Kasumi-1 (cell line): ENCODE results near the gene ARHGEF5.
"Not testable (repeated sequence)": the region's sequence is repeated elsewhere in the genome, so short reads cannot be mapped to it uniquely, and the experiment has no call there.

Source experiments
- DNase-seq, 2 experiments: peaks; one replicate each; lab custom pipeline; 2025; lab: John Stamatoyannopoulos, UW

ARHGEF5 gene

DNA sequence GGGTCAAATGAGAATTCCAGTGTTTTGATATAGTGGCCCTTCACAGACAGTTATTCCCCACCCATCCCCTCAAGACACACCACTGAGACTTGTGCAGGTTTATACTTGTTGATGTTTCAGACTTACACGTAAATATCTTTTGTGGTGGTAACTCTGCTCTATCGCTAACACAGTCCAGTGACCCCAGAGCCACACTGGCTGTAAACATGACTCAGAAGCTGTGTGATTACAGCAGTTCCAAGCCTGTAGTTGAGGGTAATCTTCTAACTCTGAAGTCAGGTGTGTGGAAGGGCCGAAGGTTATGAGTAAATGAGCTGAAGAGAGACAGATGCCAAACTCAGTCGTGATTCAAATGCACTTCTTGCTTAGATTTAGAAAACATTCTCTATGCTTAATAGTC lies 28.9 kb downstream of the ARHGEF5 start:
- no peak for DNase-seq

DNA sequence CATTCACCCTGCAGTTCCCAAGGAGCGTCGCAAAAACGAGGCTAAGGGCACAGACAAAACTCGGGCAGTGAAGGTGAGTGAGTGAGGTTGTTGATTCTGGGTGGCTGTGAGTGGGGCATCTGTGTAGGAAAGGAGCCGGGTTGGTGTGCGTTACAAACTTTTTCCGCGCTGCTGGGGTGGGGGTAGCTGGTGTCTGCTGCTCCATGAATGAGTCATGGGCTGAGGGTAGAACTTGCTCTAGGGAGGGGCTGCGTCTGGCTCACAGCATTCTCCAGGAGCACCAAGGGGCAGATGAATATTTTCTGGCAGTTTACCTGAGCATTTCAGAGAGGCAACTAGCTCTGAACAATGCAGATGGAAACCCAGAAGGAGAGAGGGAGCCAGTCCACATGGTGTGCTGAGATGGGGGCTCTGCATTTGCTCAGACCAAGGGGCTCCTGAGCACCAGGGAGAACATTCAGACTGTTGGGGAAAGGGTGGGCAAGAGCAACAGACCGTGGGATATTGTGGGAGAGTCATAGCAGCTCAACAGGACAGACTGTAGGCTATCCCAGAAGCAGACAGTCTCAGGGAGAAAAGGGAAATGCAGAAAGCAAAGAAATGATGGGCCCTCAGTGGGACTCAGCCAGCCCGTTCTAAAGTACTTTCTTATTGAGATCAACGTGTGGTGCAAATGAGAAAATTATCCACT lies 29.5 kb downstream of the ARHGEF5 start:
- no peak for DNase-seq

DNA sequence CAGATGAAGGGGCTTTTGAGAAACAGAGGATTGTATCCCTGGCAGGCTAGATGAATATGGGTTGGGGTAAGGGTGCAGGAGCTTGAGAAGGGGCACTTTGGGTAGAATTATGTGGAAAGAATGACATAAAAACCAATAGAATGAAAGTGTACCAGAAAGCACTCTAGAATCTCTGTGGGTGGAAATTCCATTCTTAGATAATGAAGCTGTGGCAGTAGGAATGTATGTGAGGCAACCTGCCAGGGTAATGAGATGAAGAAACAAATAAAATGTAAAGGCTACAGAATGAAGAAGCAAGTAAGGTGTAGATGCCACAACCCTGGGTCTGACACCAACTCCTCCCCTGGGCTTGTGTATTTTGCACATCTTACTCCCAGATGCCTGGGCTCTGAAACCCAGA lies 31.5 kb downstream of the ARHGEF5 start:
- DNase-seq: no peak

DNA sequence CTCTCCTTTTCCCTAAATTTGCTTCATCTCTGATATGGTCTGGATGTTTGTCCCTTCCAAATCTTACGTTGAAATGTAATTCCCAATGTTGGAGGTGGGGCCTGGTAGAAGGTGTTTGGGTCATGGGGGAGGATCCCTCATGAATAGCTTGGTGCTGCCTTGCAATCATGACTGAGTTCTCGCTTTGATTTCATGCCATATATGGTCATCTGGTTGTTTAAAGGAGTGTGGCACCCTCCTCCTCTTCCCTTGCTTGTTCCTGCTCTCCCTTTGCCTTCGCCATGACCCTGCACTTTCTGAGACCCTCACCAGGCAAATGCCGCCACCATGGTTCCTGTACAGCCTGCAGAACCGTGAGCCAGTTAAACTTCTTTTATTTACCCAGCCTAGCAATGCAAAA lies 33.7 kb downstream of the ARHGEF5 start:
- no peak for DNase-seq

DNA sequence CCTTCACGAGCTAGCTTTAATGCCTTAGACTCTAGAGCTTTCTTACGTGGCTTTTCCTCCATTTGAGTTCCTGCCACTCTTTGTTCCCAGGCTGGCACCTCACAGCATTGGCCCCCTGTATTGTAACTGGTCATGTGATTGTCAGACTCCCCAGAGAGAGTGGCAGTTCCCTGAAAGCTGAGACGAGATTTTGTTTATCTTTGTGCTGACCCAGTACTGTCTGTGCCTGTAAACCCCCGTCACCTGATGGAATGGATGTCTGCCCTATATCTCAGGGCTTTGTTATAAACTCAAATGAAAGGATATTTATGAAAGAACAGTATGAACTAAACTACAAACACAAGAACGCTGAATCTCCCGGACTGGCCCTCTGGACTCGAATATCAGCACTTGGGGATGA lies 35.3 kb downstream of the ARHGEF5 start:
- no peak for DNase-seq

DNA sequence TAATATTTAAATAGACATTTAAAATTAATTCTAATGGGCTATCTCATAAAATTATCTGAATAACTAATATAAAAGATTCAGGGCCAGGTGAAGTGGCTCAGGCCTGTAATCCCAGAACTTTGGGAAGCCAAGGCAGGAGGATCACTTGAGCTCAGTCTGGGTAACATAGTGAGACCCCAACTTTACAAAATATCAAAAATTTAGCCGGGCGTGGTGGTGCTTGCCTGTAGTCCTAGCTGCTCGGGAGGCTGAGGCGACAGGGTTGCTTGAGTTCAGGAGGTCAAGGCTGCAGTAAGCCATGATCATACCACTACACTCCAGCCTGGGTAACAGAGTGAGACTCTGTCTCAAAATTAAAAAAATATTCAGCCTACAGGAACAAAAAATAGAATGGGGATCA lies 35.8 kb downstream of the ARHGEF5 start:
- DNase-seq: no peak

DNA sequence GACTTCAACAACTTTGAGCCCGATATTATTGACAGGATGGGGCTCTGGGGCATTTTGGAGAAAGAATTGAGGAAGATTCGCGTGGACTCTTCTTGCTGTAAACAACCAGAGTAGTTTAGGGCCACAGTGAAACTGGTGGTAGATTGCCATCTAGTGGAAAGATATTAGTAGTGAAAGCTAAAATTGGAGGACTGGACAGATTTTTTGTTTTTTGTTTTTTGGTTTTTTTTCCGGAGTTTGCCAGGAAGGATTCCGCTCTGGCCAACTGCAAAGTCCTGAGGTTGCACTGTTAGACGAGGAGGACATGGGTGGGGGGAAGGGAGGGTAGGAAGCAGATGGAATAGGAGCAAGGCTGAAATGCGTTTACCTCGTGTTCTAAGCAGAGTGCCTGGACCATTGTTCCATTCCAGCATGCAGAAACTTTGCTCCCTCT lies 36.6 kb downstream of the ARHGEF5 start:
- DNase-seq: peak; percentile 68 to 80

DNA sequence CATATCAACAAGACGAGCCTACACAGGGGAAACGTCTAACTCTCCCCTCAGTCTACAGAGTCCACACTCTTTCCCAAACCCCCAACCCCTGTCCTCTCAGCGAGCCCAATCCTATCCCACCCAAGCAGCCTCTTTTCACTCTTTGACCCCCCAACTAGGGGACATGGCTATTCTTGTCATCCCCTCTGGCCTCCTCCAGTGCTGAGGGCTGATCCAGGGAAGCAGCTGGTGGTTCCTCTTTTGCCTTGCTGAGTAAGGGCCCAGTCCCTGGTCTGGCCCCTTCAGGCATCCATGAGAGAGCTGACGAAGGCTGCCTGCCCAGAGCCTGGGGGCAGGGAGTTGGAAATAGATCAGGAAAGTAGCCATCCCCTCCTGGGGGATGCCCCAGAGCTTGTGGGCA lies 41.9 kb downstream of the ARHGEF5 start:
- peak; percentile 4 to 16 for DNase-seq

DNA sequence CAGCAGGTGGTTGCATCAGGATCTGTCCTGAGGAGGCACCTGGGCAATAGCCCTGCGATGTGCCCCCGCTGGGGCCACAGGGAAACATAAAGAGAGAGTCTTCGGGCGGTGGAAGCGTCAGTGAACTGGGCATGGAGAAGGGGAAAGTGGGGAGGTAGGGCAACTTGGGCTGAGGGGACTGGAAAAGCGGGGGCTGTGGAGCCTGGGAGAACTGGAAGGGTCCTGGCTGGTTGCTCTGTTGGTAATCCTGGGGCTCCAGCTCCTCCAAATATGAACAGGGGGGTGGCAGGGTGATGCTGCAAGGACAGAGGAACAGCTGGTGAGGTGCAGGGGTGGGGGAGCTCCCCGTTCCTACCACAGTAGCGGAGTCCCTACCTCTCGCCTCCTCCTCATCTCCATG lies 43.1 kb downstream of the ARHGEF5 start:
- no peak for DNase-seq

DNA sequence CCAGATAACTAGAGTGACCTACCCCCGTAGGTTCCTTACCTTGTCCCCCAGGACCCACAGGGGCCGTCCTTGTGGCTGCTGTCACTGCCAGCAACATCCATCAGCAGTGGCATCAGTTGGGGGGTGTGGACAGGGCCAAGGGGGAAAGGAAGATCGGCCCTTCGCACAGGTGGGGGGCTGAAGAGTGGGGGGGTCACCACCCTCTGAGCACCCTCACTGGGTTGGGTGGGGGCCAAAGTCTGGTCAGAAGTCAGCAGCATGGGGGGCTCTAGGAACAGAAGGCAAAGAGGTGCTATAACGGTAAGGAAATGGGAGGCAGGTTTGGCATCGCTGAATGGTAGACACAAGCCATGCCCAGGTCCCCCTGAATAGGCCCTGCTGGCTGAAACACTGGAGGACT lies 43.7 kb downstream of the ARHGEF5 start:
- DNase-seq: no peak

DNA sequence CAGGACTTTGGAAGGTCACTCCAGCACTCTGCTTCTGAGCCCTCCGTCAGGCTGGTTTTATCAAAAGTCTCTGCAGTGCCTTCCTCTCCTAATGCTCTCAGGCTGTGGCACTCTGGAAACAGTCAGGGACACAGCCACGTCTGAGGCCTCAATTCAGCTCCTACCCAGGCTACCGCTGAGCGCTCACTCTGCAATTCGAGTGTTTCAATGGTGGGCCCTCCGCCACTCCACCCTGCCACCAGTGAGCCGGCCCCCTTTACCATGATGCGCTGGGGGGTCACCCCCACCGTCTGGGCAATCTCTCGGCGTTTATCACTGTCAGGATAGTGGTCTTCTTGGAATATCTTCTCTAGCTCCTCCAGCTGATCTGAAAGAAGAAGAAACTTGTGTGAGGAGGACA lies 44.7 kb downstream of the ARHGEF5 start:
- DNase-seq: no peak

DNA sequence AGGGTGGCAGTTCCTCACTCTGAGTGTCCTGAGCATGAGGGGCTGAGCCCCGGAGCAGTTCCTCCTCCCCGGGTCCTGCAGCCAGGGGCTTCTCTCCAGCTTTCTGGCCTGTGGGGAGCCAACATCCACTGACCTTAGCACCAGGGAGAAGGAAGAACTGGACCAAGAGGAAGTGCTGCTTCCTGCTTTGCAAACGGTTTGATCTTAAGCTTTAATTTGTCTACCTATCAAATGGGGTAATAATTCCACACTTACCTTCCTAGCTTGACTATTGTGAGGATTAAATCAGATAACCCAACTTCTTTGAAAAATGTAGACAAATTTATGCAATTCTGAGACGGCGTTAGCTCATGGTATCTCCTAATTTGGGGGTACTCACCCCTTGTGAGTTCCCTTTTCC lies 46.3 kb downstream of the ARHGEF5 start:
- no peak for DNase-seq

DNA sequence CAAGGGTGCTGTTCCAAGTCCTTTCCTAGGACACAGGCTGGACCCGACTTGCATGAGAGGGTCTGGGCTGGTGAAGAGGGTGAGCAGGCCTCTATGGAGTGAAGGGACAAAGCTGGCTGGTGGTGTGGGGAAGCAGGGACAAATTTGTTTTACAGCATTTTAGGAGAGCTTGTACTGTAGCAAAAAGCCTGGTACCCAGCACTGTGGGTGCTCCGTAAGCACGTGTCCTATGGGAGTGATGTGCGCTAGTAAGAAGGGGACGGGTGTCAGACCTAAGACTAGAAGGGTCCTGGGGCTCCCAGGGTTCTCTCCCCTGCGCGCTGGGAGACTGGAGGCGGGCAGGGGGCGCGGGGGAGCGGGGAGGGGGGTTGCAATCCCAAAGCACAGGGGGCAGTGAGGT lies 47.9 kb downstream of the ARHGEF5 start:
- no peak for DNase-seq

DNA sequence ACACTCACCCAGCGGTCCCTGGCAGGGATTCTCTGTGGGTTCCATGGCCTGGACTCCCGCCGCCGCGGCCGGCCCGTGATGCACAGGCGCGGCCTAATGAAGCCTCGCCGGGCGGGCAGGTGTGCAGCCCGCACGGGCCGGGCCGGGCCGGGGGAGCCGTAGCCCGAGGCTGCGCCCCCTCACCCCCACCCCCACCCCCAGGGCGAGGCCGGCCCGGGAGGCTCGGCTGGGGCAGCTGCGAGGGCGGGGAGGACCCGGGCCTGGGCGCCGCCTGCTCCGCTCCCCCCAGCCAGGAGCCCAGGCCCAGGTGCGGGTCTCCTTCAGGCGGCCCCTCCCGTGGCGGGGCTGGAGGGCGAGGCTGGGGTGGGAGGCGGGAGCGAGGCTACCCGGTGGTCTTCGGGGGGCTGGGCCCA lies 48.5 kb downstream of the ARHGEF5 start, which contains the start of gene NOBOX:
NOBOX (minus strand) TSS at position 45 of the 413 bp plus-strand sequence.
- no peak for DNase-seq

DNA sequence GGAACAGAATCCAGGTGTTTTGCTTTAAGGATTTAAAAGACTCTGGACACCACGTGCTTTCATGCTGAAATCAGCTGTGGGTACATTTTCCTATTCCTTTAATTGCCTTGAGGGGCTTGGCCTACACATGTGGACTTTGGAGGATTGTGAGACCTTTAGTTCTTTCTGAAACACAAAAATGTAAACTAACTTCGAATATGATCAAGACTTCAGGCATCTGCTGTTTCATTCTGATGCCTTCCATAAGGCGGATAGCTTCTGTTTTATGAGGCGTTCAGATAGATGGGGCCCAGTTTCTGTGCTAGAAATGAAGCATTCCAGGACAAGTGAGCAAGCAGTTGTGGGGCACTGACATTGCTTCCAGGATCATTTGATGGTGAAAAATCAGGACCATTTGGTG lies 49.7 kb downstream of the ARHGEF5 start:
- no peak for DNase-seq

DNA sequence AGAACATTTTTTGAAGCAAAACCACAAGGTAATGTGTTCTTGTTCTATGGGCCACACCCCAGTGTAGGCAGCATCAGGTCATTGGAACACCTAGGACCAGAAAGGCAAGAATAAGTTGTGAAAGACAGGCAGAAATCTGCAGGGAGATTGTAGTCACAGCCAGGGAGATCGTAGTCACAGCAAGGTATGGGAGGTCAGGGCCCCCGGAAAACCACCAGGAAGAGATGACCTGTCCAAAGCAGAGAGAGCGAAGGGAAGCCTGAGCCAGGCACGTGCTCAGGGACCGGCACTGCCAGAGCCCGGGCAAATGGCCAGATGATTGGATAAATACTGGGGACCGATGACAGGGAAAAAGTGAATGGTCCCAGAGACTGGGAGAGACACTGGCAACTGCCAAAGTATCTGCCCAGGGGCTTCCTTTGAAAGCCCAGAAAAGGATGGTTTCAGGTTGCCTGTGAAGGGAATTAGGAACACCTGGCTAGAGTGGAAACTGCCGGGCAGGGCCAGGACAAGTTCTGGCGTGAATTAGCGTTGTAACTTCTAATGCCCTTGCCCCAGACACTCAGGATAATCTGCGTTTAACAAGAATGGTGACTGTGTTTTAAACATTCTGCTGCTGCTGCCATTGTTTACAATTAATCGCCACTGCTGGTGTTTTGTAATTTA lies 52.2 kb downstream of the ARHGEF5 start:
- DNase-seq: no peak

DNA sequence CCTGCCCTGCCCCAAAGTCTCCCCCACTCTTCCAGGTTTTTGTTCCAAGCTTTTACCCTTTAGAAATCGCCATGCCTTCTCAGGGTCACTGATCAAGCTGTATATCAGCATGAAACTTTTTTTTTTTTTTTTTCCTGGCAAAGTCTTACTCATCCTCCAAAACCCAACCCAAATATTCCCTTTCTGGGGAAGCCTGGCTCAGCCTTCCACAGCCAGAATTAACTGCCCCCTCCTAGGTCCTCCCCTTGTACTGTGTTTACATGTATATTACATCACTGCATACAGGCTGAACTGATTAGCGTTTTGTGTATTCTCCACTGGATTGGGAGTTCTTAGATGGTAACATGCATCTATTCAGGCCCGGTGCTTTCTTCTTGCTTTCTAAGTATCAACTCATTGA lies 52.9 kb downstream of the ARHGEF5 start:
- no peak for DNase-seq

DNA sequence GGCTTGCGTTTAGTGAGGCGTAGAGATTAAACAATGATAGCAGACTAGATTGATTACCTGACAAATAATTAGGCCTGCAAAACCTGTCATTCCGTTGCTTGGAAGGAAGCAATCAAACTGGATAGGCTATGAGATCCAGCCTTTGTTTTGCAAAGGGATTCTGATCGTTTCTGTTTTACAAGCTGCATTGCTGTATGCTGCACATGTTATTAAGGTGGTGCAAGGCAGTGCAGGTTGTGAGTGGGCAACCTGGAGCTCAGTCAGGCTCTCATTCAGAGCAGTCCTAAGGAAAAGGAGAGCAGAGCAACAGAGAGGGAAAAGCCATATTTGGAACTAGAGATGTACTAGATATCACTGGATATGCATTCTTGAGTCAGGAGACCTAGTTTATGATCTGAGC lies 55.2 kb downstream of the ARHGEF5 start:
- DNase-seq: no peak

DNA sequence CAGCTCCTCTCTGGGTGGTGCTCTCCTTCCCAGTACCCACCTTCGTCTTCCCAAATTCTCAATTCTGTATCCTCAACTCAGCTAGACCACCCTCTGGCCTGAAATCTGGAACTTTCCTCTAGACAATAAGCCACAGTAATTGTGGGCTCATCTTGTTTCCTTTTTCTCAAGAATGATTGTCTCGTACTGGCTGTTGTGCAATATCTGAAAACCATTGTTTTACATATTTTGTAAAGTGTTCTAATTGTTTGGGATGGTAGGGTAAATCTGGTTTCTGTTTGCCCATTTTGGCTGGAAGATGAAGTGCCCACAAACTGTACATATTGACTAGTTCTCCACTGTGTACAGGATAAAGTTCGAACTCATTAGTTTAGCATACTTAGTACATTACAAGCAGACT lies 59.6 kb downstream of the ARHGEF5 start:
- DNase-seq: peak in 1 of 2 experiments; percentile 1

DNA sequence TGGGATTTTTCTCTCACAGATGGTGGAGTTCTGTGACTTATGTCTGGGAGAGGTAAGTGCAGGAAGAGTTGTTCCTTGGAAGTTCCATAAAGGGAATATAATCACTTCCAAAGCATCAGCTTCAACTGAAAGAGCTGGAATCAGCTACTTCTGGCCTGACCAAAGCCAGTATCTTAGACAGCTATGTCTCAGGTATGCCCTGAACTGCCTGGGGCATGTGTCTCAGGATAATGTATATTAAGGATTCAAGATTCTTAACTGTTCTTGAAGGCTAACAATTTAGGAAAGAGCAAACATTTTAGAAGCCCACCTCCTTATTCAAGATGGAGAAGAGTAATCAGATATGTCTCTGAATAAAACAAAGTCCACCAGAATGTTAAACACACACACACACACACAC lies 60.7 kb downstream of the ARHGEF5 start:
- DNase-seq: no peak

DNA sequence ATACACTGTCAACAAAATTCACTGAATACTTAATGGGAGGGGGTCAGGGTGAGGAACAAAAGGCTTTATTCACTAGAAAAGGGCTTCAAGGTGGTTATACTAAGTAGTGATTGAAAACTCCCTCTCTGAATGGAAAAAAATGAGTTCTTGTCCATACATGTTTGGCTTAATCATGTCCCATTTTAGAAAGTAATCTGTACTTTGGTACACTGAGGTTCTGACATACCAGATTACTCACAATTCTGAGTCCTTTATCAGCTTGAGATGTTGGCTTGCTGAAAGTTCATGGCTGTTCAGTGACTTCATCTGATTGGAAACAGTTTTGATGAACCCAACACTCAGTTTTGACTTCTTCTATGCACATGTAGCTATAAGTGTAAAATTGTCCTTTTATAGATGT lies 61.1 kb downstream of the ARHGEF5 start:
- DNase-seq: no peak

DNA sequence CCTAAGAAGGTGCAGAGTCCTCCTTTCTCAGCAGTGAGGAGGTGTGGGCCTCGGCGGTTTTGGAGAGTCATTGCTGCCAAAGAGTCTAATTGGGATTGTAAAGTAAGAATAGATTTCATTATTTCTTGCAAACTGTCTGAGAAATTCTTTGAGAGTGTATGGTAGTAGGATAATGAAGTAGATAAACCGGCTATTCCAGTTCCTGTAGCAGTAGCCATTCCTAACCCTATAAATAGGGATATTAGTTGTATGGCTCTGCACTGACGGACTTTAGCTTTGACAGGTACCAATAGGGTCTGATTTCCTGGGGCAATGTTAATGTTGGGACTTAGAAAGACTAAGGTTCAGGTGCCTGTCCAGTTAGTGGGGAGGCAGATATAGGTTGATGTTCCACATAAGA lies 63.7 kb downstream of the ARHGEF5 start:
- not testable (repeated sequence) for DNase-seq

DNA sequence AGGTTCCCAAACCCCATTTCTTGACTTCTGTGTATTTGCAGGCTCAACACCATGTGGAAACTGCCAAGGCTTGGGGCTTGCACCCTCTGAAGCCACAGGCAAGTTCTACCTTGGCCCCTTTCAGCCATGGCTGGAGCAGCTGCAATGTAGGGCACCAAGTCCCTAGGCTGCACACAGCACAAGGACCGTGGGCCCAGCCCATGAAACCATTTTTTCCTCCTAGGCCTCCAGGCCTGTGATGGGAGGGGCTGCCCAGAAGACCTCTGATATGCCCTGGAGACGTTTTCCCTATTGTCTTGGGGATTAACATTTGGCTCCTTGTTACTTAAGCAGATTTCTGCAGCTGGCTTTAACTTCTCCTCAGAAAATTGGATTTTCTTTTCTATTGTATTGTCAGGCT lies 72.3 kb downstream of the ARHGEF5 start:
- DNase-seq: not testable (repeated sequence)

DNA sequence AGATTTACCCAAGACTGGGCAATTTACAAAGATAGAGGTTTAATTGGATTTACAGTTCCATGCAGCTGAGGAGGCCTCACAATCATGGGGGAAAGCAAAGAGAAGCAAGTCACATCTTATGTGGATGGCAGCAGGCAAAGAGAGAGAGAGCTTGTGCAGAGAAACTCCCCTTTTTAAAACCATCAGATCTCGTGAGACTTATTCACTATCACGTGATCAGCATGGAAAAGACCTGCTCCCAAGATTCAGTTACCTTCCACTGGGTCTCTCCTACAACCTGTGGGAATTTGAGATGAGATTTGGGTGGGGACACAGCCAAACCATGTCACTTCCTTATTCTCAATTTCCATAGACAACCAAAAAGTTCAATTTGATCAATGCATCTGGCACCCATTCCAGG lies 73.2 kb downstream of the ARHGEF5 start:
- DNase-seq: no peak
